OCI-LY3 (cell line): ENCODE data around the gene TMX4.
"Not testable (repeated sequence)": the region's sequence is repeated elsewhere in the genome, so short reads cannot be mapped to it uniquely, and the experiment has no call there.

Experiments used
- H2AFZ ChIP-seq: fragments of 200-600, 300-600 bp; shearing (Covaris generic); 2 replicates; pipeline ENCODE4 v1.6.0; 2014; ENCODE audit warnings: antibody characterized with exemption, low read depth, low read length
- H3K27ac ChIP-seq: fragments of 200-600, 300-600 bp; sonication (generic); 2 replicates; pipeline ENCODE4 v1.5.1; 2014; ENCODE audit warnings: mild to moderate bottlenecking, low read length, moderate library complexity, mixed read lengths
- H3K27me3 ChIP-seq: fragments of 200-600, 300-600 bp; sonication (generic); 2 replicates; pipeline ENCODE4 v1.6.1; 2014; ENCODE audit warnings: low read depth, low read length, mixed read lengths
- H3K36me3 ChIP-seq: fragments of 200-600, 300-600 bp; sonication (generic); replicated peaks from 2 replicates; pipeline ENCODE3; 2014; ENCODE audit warnings: low read depth, low read length, mixed read lengths
- H3K4me1 ChIP-seq: fragments of 300-600, 200-600 bp; sonication (generic); 2 replicates; pipeline ENCODE4 v1.6.1; 2014; ENCODE audit warnings: low read length, mixed read lengths
- H3K4me2 ChIP-seq: fragments of 200-600, 300-600 bp; sonication (generic); 2 replicates; pipeline ENCODE4 v1.6.1; 2014; ENCODE audit warnings: low read length, mixed read lengths
- H3K4me3 ChIP-seq: fragments of 300-600, 200-600 bp; sonication (generic); 2 replicates; pipeline ENCODE4 v1.5.1; 2014; ENCODE audit warnings: antibody characterized with exemption, mild to moderate bottlenecking, low read length, moderate library complexity
- H3K79me2 ChIP-seq: fragments of 300-600, 200-600 bp; shearing (Covaris generic); 2 replicates; pipeline ENCODE4 v1.6.1; 2014; ENCODE audit warnings: mild to moderate bottlenecking, low read length, mixed read lengths
- H3K9ac ChIP-seq: fragments of 300-600, 200-600 bp; shearing (Covaris generic); 2 replicates; pipeline ENCODE4 v1.6.0; 2014; ENCODE audit warnings: mild to moderate bottlenecking, low read length, moderate library complexity
- H3K9me3 ChIP-seq: fragments of 200-600, 300-600 bp; shearing (Covaris generic); 2 replicates; pipeline ENCODE4 v1.6.1; 2014; ENCODE audit warnings: low read length, mixed read lengths; ENCODE audit not compliant: insufficient read depth
- H4K20me1 ChIP-seq: fragments of 200-600, 300-600 bp; sonication (generic); 2 replicates; pipeline ENCODE4 v1.6.1; 2016; ENCODE audit warnings: low read length, mixed read lengths; ENCODE audit not compliant: insufficient read depth
- EZH2phosphoT487 ChIP-seq: fragments of 200-600 bp; shearing (Covaris generic); IDR thresholded peaks from 2 replicates; pipeline ENCODE4 v1.6.1; 2018; ENCODE audit warnings: antibody characterized with exemption, mixed run types, low read depth
- TF ChIP-seq, protein P1 (sequence below): fragments of 200-600, 300-600 bp; sonication (generic); IDR thresholded peaks from 2 replicates; pipeline ENCODE4 v1.5.1; 2014; ENCODE audit warnings: antibody characterized with exemption, low read length, low read depth

The TMX4 gene

DNA sequence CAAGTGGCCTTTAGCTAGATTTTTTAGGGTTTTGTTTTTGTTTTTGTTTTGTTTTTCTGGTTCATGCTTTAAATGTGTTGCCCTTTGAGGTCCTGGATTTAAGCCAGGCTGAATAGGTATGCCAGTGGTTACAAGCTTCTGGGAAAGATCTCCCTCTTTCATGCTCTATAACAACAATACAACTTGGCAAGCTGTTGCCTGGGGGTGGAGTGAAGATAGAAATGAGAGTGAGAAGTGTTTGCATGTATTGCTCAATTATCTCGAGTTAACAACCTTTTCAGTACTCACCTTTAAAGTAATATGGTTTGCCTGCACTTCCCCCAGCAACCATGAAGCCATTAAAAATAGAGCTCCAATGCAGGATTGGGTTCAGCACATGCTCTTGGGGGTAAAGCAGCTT is 60.1 kb downstream of the TMX4 start:
- Histone ChIP-seq H3K4me2 (no peak overlapping the region), H3K4me1 (no peaks in the 10 kb centered on the region), H3K9ac (no peak overlapping the region), H4K20me1 (no peaks in the 10 kb centered on the region), H3K27ac (no peak overlapping the region), H3K27me3 (no peaks in the 10 kb centered on the region), H3K9me3 (no peaks in the 10 kb centered on the region), H3K4me3 (no peak overlapping the region), H2AFZ (no peak overlapping the region), H3K36me3 (no peaks in the 10 kb centered on the region), H3K79me2 (no peaks in the 10 kb centered on the region)
- TF ChIP-seq EZH2phosphoT487, result no peak
- TF ChIP-seq, protein P1, sequence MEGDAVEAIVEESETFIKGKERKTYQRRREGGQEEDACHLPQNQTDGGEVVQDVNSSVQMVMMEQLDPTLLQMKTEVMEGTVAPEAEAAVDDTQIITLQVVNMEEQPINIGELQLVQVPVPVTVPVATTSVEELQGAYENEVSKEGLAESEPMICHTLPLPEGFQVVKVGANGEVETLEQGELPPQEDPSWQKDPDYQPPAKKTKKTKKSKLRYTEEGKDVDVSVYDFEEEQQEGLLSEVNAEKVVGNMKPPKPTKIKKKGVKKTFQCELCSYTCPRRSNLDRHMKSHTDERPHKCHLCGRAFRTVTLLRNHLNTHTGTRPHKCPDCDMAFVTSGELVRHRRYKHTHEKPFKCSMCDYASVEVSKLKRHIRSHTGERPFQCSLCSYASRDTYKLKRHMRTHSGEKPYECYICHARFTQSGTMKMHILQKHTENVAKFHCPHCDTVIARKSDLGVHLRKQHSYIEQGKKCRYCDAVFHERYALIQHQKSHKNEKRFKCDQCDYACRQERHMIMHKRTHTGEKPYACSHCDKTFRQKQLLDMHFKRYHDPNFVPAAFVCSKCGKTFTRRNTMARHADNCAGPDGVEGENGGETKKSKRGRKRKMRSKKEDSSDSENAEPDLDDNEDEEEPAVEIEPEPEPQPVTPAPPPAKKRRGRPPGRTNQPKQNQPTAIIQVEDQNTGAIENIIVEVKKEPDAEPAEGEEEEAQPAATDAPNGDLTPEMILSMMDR, result no peak

DNA sequence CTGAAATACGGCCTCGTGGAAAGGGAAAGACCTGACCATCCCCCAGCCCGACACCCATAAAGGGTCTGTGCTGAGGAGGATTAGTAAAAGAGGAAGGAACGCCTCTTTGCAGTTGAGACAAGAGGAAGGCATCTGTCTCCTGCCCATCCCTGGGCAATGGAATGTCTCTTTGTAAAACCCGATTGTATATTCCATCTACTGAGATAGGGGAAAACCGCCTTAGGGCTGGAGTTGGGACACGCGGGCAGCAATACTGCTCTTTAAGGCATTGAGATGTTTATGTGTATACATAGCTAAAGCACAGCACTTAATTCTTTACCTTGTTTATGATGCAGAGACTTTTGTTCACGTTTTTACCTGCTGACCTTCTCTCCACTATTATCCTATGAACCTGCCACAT is 63.0 kb downstream of the TMX4 start:
- not testable (repeated sequence) for H3K27me3 ChIP-seq, H3K9me3 ChIP-seq, H3K9ac ChIP-seq, H4K20me1 ChIP-seq, H3K4me1 ChIP-seq, H3K27ac ChIP-seq, H3K36me3 ChIP-seq, H3K4me3 ChIP-seq, H2AFZ ChIP-seq, H3K79me2 ChIP-seq, H3K4me2 ChIP-seq

GRCh38 chr20:7950387-7950786 is 69.2 kb downstream of the TMX4 start:
- Histone ChIP-seq H3K27me3 (peaks cover 19% of the 10 kb centered on the region; the same call in 1 of the 2 replicates), H3K79me2 (no peaks in the 10 kb centered on the region), H3K36me3 (no peaks in the 10 kb centered on the region), H2AFZ (no peak overlapping the region), H3K4me1 (no peaks in the 10 kb centered on the region), H4K20me1 (no peaks in the 10 kb centered on the region), H3K9ac (no peak overlapping the region), H3K4me3 (no peak overlapping the region), H3K4me2 (no peak overlapping the region), H3K9me3 (0 out of 2 replicates have a peak, but pooled peaks cover 4% of the 10 kb centered on the region), H3K27ac (no peak overlapping the region)
- no peak for TF ChIP-seq EZH2phosphoT487
- TF ChIP-seq, protein P1, result no peak

GRCh38 chr20:7943891-7944290 is 75.7 kb downstream of the TMX4 start:
- Histone ChIP-seq H3K79me2 (no peaks in the 10 kb centered on the region), H4K20me1 (no peaks in the 10 kb centered on the region), H3K4me3 (no peak overlapping the region), H3K4me2 (no peak overlapping the region), H3K9me3 (0 out of 2 replicates have a peak, but pooled peaks cover 3% of the 10 kb centered on the region), H3K27me3 (peaks cover 22% of the 10 kb centered on the region; the same call in 1 of the 2 replicates), H3K36me3 (no peaks in the 10 kb centered on the region), H3K4me1 (no peaks in the 10 kb centered on the region), H3K9ac (no peak overlapping the region), H3K27ac (no peak overlapping the region), H2AFZ (no peak overlapping the region)
- TF ChIP-seq, protein P1, result no peak
- TF ChIP-seq EZH2phosphoT487, result no peak

- H3K36me3 ChIP-seq, result no peaks in the 10 kb centered on the region
- no peak within 1 kb of the TSS for H2AFZ ChIP-seq
- no peak within 1 kb of the TSS for H3K9ac ChIP-seq
- H3K79me2 ChIP-seq, result no peaks in the 10 kb centered on the region
- H3K4me1 ChIP-seq, result peaks cover under 1% of the 10 kb centered on the region
- H3K27me3 ChIP-seq, result peaks cover 15% of the 10 kb centered on the region
- no peak within 1 kb of the TSS for H3K4me2 ChIP-seq
- H3K27ac ChIP-seq, result no peak within 1 kb of the TSS
- TF ChIP-seq, protein P1, result no peak
- TF ChIP-seq EZH2phosphoT487, result no peak
- H4K20me1 ChIP-seq, result no peaks in the 10 kb centered on the region
- no peaks in the 10 kb centered on the region for H3K9me3 ChIP-seq
- no peak within 1 kb of the TSS for H3K4me3 ChIP-seq
Observed at GRCh38 chr20:7940341-7940740, 79.2 kb downstream of the TMX4 start, which contains the start of gene HAO1. HAO1 (minus strand) TSS chr20:7940458; CDS start chr20:7940422, 36 bp downstream.
